Osteocyte (in vitro differentiated cells): ENCODE measurements around the gene MRPL51. TPM values are rescaled to one million over a fixed set of nuclear protein-coding genes. Genes with fewer than 3 reads are reported as not detected.
"Not testable (repeated sequence)": the region's sequence is repeated elsewhere in the genome, so short reads cannot be mapped to it uniquely, and the experiment has no call there.

Experiments used
- DNase-seq: peaks from one replicate; pipeline ENCODE4 v3.0.0; 2021; ENCODE audit warnings: mixed read lengths; ENCODE audit not compliant: unreplicated experiment; ENCODE audit errors: extremely low spot score
- H3K27ac Mint-ChIP-seq: one replicate; pipeline ENCODE4 v1.8.0; 2021; ENCODE audit warnings: mild to moderate bottlenecking, mixed read lengths; ENCODE audit not compliant: unreplicated experiment
- H3K27me3 Mint-ChIP-seq: one replicate; pipeline ENCODE4 v1.8.0; 2021; ENCODE audit warnings: mixed read lengths; ENCODE audit not compliant: unreplicated experiment
- H3K36me3 Mint-ChIP-seq: one replicate; pipeline ENCODE4 v1.8.0; 2021; ENCODE audit warnings: mixed read lengths; ENCODE audit not compliant: unreplicated experiment
- H3K4me1 Mint-ChIP-seq: one replicate; pipeline ENCODE4 v1.8.0; 2021; ENCODE audit warnings: mixed read lengths; ENCODE audit not compliant: unreplicated experiment
- H3K4me3 Mint-ChIP-seq: one replicate; pipeline ENCODE4 v1.8.0; 2021; ENCODE audit warnings: mild to moderate bottlenecking, moderate library complexity, mixed read lengths; ENCODE audit not compliant: unreplicated experiment
- H3K9me3 Mint-ChIP-seq: one replicate; pipeline ENCODE4 v1.8.0; 2021; ENCODE audit warnings: mixed read lengths; ENCODE audit not compliant: unreplicated experiment
- CTCF ChIP-seq: fragments of 200-600 bp; sonication (generic); IDR thresholded peaks from 2 replicates; pipeline ENCODE4 v1.5.0; 2021; ENCODE audit warnings: antibody characterized with exemption, mild to moderate bottlenecking, moderate library complexity
- total RNA-seq: library from RNA; stranded (reverse); gene quantifications from 2 replicates; pipeline ENCODE4 v1.2.1, GENCODE V29; 2021

Gene MRPL51
- total RNA-seq, 1 donor from 2014 or later = 172 TPM

GRCh38 chr12:6539707-6540134 is 46.7 kb upstream of the MRPL51 start:
- Mint-ChIP-seq H3K9me3 (no peaks in the 10 kb centered on the region), H3K27ac (peak overlapping the region; percentile 98), H3K36me3 (peaks cover 19% of the 10 kb centered on the region), H3K4me3 (no peak overlapping the region), H3K4me1 (peaks cover 52% of the 10 kb centered on the region), H3K27me3 (no peaks in the 10 kb centered on the region)
- DNase-seq = no peak
- TF ChIP-seq CTCF = no peak

GRCh38 chr12:6539314-6539682 is 46.2 kb upstream of the MRPL51 start:
- no peak for TF ChIP-seq CTCF
- Mint-ChIP-seq H3K27ac (peak overlapping the region; percentile 98), H3K9me3 (no peaks in the 10 kb centered on the region), H3K36me3 (peaks cover 16% of the 10 kb centered on the region), H3K4me1 (peaks cover 52% of the 10 kb centered on the region), H3K4me3 (no peak overlapping the region), H3K27me3 (no peaks in the 10 kb centered on the region)
- DNase-seq = no peak

GRCh38 chr12:6538420-6539313 is 45.6 kb upstream of the MRPL51 start:
- no peak overlapping the region for H3K4me3 Mint-ChIP-seq
- no peak for TF ChIP-seq CTCF
- H3K27ac Mint-ChIP-seq = peak overlapping the region; percentile 98
- H3K27me3 Mint-ChIP-seq = no peaks in the 10 kb centered on the region
- H3K9me3 Mint-ChIP-seq = no peaks in the 10 kb centered on the region
- no peak for DNase-seq
- peaks cover 55% of the 10 kb centered on the region for H3K4me1 Mint-ChIP-seq
- peaks cover 15% of the 10 kb centered on the region for H3K36me3 Mint-ChIP-seq

- not testable (repeated sequence) for H3K27me3 Mint-ChIP-seq, H3K9me3 Mint-ChIP-seq, H3K4me3 Mint-ChIP-seq
- DNase-seq = peak; percentile 90
- Mint-ChIP-seq H3K4me1 (peaks cover 62% of the 10 kb centered on the region), H3K27ac (peak overlapping the region; percentile 73), H3K36me3 (peaks cover 15% of the 10 kb centered on the region)
- peak; percentile 87 for TF ChIP-seq CTCF
Measured at GRCh38 chr12:6537580-6538419, 44.7 kb upstream of the MRPL51 start.
